ENCODE measurements around the gene NOL9.

Gene NOL9

DNA sequence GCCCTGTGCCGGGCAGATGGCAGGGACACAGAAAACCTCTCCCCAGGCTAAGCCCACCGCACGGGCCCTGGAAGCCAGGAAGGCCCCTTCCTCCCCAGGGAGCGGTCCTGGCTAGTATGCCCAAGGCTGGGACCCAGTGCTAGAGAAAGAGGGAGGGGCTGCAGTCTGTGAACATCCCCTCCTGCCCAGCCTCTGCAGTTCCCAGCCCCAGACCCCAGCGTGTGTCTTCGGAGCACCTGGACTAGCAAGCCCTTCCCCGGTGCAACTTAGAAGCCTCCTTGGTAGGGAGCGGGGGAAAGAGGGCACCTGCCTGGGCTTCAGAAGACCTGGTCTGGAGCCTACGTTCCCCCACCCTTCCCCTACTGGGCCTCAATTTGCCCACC is 64.9 kb downstream of the NOL9 start:
- no peak for DNase-seq (ENCODE audit: low spot score)

DNA sequence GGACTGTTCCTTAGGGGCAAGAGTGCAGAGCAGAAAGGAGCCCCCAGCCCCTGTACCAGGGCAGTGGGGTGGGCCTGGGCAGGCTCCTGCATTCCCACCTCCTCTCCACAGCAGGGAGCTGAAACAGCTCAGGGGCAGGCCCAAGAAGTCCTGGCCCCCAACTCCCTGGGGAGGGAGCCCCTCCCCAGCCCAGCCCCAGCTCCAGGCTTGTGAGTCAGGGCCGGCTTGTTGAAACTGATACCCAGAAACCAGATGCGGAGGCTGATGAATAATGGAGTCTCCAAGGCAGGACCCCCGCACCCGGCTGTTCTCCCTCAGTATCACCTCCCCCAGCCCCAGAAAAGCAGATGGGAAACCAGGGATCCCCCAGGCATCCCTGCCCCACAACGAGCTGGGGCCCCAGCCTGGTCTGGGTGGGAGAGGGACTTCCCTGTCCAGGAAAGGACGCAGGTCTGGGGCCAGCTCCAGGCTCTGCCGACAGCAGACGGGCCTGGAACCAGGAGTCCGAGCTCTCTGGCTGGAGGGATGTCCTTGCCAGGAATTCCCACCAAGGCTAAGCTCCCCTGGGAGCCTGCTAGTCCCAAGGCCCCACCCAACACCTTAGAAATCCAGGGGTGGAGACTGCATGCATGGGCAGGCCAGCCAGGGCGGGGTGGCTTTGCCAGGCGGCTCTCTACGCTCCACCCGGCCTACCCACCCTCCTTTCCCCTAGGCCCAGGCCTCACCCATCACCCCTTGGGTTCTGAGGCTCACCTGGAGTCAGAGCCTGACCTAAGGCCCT is 65.5 kb downstream of the NOL9 start:
- no peak for DNase-seq (ENCODE audit: low spot score)

DNA sequence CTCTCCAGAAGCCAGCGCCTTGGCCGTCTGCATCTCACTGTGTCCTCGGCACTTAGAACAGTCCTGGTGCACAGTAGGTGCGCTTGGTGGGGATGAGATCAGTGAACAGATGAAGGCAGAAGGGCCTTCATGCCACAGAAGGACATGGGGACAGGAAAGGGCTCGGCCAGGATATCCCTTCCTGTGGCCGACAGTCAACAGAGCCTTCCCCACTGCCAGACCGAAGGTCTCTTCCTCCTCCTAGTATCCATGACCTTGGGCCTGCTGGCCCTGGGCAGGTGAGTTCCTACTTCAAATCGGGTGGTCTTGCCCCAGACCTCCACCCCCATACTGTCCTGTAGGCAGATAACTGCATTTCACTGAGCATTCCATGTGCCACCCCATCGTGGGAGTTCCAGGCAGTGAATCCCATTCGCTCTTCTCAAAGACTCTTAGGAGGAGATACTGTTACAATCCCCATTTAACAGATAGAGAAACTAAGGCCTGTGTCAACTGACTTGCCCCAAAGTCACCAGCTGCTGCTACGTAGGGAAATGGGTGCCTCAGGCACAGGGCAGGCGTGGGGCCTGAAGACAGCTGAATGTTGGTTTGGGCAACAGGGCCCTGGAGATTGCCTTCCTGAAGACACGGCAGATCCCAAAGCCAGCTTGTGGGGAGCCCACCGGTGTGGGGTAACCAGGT is 66.4 kb downstream of the NOL9 start:
- no peak for DNase-seq (ENCODE audit: low spot score)

DNA sequence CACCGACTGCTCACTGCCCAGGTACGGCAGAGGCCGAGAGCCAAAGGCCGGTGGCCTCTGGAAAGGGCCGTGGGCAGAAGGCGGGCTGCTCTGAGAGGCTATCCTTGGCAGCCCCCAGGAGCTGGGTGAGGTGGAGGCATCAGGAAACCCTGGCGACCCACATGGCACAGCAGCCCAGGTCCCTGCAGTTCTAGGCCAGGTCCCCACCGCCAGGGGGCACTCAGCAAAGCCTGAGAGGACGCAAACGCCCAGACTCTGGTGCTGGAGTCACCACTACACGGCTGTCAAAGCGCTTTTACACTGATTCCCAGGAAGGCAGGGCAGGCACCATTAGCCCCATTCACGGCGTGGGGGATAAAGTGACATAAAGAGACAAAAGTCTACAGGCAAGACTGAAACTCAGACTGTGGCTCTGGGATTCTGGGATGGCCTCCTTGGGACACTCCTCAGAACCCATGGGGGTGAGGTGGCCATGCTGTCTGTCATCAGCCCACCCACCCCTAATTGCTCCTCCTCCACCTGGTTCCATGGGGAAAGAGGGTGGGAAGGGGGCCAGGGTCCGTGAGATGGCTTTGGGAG is 67.8 kb downstream of the NOL9 start:
- peak; percentile 93 for DNase-seq (ENCODE audit: low spot score)

DNA sequence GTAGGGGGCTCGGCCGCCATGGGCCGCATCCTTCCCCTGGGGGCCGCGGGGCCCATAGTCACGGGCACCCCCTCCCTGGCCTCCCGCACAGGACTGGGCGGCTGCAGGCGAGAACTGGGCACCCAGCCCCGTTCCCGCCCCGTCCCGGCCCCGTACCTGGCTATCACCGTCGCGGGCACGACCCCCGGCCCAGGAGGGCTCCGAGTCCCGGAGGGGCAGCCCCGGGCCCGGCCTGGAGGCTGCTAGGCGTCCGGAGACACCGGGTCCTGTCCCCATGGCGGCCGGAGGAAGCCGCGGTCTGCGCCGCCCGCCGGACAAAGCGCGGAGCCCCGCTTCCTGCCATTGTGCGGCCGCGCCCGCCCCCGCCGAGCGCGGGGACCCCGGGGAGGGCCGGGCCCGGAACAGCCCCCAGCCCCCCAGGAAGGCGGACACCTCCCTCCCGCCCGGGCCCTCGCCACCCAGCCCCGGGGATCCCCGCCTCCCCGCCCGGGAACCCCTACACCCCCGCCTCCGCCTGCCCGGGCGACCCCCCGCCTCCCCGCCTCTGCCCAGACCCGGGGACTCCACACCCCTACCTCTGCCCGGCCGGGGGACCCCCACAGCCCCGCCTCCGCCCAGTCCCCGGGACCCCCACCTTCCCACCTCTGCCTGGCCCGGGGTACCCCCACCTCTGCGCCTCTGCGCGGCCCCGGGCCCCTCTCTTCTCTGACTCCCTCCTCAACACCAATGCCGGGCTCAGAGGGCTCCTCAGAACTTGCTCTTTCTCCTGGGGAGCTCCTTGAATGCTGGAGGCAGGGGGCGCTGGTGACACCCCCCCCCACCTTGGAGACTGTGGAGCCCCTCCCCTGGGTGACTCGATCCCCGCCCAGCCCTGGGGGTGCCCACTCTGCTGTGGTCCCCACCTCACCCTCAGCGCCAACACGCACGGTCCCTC is 68.9 kb downstream of the NOL9 start:
- DNase-seq (ENCODE audit: low spot score), result peak; percentile 45

DNA sequence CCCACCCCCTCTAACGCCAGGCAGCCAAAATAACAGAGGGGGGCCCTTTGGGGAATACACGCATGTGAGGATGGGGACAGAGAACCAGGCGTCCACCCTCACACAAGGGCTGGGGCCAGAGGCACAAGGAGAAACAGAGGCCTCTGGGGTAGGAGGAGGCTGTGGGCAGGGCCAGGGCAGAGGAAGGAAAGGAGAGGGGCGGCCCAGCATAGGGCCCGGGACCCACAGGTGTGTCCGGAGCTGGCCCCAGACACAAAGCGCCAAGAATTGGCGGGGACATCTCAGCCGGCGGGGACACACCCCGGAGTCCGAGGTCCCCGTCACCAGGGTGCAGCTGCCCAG is 69.5 kb downstream of the NOL9 start:
- no peak for DNase-seq (ENCODE audit: low spot score)

DNA sequence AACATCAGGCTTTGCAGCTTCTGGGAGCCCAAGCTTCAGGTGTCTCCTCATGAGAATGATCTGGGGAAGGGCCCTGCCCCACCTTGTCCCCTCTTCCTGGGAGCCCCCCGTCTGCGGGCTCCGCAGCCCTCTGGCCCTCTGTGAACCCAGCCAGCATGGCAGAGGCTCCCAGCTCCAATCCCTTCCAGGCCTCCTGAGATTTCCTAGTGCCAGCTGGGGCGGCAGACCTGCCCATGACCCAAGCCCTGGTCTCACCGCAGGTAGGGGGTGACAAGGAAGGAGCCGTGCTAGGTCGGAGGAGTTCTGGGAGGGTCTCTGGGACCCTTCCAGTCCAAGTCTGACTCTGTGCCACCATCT is 70.6 kb downstream of the NOL9 start:
- no peak for DNase-seq (ENCODE audit: low spot score)

DNA sequence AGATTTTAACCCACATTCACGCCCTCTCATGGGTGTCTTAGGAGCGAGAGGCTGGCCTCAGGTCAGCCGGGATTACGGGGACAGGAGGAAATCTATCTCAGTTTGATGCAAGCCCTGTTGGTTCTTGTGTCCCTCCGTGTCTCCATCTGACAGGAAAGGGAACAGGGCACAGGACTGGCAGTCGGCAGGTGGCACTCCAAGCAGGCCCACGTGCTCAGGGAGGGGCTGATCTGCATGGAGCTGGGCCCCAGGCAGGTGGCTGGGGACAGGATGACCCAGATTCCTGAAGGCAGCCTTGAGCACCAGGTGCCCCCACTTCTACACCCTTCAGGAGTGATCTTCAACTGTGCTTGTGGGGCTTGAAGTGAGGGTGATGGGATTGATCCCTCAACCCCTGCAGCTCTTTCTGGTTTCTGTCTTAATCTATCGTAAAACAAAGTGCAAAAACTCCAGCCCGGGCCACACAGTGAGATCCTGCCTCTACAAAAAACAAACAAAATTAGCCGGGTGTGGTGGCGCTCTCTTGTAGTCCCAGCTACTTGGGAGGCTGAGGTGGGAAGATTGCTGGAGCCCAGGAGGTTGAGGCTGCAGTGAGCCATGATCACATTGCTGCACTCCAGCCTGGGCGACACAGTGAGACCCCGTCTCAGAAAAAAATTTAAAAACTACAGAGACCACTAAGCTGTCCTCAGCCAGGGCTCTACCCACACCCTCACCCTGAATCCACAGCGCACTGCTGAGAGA is 71.1 kb downstream of the NOL9 start:
- DNase-seq (ENCODE audit: low spot score), result no peak

DNA sequence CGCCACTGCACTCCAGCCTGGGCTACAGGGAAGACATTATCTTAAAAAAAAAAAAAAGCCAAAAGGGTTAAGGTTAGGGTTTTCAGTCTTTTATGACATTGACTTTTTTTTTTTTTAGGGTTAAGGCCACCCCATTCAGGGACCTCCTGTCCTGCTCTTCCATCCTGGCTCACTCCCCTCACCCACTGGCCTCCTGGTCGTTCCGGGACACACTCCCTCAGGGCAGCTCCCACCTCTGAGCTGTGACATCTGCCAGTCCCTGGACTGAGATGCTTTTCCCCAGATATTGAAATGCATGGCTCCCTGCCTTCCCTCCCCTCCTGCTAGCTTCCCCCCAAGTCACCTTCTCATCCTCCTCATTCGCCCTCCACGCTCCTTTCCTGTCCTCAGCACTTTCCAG is 72.5 kb downstream of the NOL9 start:
- no peak for DNase-seq (ENCODE audit: low spot score)

DNA sequence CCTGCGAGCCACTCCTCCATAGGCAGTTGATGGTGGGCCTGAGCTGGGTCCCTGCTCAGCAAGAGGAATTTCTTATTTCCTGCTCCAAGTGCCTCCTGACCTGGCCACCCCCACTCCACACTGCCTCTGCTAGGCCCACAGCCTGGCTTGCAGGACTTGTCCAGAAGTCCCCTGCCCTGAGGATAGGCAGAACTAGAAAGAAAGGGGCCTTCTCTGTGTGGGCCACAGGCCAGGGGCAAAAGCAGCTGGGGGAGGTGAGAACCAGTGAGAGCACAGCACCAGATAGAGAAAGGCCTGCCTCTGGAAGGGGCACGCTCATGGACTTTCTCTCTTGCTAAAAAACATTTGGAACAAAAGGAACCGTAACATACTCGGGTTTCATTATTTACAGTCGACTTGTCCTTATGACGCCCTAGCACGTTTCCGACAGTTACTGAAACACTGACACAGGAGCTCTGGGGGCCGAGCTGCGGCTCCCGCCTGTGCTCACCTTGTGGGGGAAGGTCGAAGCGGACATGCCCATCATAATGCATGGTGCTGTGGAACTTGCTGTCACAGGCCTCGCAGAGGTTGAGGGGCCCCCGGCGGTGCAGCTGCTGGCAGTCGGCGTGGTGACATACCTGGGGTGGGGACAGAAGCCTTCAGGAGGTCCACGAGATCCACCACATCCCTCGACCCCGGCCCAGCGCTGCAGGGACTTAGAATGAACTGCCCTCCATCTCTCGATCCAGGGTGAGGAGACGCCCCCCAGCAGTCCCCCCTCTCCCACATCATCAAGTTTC is 77.1 kb downstream of the NOL9 start:
- DNase-seq (ENCODE audit: low spot score), result no peak

DNA sequence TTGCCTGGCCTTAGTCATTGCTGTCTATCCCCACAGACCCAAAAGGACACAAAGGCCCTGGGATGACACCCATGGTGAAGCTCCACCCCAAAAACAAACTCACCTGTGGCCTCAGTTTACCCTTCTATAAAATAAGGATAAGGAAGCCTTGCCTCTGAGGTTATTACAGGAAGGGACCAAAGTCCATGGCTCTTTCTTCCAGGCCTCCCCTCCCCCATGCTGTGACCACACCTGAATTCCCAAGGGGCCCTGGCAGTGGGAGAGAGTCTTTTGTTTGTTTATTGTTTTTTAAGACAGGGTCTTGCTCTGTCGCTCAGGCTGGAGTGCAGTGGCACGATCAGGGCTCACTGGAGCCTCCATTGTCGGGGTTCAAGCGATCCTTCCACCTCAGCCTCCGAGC is 77.8 kb downstream of the NOL9 start:
- no peak for DNase-seq (ENCODE audit: low spot score)

DNA sequence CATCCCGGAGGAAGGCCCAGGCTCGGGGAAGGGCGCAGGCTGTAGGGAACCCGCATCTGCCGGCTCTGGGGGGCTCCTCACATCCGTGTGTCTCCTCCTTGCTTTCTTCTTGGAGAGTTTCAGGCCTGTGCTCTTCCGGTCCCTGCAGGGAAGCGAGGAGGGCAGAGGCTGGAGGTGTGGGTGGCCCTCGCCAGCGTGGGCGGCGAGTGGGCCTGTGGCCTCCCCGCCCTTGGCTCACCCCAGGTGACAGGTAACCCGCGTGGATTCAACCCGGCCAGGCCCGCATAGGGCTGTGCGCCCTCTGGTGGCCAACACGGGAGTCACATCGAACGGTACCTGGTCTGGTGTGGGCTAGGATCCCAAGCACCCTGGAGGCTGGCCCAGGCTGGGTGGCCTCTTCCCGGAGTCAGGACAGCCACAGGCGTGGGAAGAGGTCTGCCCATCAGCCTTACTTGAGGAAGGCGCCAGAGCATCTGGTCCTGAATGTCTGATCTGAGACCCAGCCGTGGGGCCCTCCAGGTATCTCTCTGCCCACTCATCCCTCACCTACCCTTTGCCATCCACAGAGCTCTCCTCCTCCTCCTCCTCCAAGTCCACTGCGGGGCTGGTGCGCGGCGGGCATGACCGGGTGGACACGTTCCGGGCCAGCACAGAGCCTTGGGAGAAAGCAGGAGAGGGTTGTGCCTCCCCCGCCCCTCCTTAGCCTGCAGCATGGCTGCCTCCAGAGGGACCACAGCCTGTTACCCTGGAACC is 78.8 kb downstream of the NOL9 start:
- peak; percentile 86 for DNase-seq (ENCODE audit: low spot score)

DNA sequence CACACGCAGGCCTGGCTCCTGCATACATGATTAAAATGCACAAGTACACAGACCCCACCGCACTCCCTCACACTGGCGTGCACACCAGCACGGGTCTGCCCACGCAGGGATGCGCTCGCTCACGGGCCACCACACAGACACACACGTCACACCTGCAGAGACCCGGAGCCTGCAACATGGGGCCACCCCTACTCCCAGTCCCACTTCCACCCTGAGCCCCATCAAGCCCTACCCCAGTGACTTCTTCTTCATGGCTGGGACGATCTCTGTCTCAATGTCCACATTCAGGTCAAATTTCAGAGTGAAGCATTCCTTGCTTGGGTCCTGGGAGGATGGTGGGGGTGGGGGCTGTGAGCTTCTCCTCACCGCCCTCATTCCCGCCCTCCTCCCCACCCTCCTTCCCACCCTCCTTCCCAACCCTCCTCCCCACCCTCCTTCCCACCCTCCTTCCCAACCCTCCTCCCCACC is 79.5 kb downstream of the NOL9 start:
- DNase-seq (ENCODE audit: low spot score), result no peak

DNA sequence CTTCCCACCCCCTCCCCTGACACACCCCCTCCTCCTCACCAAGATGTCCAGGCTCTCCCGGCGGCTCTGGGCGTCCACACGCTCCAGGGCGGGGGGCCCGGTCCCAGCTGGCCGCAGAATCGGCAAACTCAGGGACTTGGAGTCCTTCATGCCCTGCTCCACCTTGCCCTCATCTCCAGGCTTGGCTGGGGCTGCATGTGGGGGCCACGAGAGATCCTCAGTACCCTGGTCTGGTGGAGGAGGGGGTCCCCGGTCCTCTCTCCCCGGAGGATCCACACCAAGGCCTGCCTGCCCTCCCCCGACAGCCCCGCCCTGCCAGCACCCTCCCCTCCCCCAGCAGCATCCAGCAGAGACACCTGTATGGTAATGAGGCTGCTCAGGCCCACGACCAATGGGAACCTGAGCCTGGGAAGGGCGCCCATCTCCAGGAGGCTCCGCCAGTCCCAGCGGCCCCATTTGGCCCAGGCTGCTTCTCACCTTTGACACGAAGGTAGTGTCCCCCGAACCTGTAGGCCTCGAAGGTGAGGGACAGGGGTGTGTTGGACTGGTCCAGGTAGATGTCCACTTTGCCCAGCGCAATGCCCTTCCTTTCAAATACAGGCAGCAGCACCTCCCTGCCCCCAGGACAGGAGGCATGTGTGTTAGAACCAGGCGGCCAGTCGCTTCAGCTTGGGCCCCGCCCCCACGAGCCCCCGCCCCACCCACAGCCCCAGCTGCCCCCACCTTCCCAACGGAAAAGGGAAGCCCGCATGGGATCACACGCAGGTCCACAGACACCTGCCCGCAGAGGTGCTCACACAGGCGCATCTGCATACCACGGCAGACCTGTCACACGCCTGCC is 80.1 kb downstream of the NOL9 start:
- no peak for DNase-seq (ENCODE audit: low spot score)

DNA sequence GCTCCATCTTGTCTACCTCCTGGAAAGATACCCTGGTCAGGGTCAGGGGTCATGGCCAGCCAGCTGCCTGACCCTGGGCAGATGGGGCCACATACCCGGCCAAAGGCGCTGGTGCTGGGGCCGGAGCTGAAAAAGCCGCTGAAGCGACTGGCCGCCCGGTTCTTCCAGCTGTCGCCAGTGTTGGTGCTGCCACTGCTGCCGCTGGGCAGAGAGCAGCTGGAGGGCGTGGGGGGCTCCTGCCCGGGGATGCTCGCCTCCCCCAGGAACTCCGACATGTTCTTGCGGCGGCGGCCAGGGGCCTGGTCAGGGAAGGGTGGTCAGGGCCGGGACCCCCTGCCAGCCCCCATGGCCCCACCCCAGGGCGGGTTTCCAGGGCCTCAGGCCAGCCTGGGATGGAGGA is 81.2 kb downstream of the NOL9 start:
- no peak for DNase-seq (ENCODE audit: low spot score)

DNA sequence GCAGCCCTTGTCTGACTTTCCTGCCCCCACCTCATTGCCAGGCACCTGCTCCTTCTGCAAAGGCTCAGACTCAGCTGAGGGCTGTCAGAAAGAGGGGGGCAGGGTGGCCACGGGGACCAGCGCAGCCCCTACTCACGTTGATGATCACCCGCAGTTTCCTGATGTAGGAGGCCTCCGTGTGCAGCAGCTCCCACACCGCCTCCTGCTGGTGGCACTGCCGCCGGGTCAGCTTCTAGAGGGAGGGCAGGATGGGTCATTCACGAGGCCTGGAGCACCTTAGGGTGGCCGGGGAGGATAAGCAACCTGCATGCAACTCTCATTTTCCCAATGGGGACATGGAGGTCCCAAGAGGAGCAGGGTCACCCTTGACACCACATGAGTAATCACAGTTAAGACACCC is 81.9 kb downstream of the NOL9 start:
- DNase-seq (ENCODE audit: low spot score), result no peak

DNA sequence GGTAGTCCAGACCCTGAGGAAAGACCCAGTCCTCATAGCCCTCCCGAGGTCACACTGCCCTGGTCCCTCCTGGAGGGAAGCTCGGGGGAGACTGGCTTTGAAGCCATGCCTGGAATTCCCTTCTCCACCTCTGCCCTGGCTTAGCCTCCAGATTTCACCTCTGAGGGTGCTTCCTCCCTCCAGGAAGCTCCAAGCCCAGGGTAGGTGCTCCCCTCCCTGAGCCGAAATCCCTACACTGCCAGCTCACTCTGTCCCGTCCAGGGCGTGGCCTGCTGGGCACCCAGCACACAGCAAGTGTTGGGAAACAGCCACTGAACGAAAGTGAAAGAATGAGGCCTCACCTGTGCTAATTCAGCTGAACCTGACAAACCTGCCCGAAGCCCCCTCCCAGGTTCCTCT is 82.3 kb downstream of the NOL9 start:
- no peak for DNase-seq (ENCODE audit: low spot score)

Measured in GM03348 (cell line).